Hepatocyte (in vitro differentiated cells): ENCODE results near the gene GABRB2.

Source experiments
- EZH2 ChIP-seq: fragments of 200-600 bp; sonication (generic); IDR thresholded peaks from 2 replicates; pipeline ENCODE4 v1.6.1; 2016; ENCODE audit warnings: antibody characterized with exemption, mild to moderate bottlenecking, borderline replicate concordance
- TF ChIP-seq, protein P1 (sequence below): fragments of 200-600 bp; sonication (generic); IDR thresholded peaks from 2 replicates; pipeline ENCODE4 v1.5.1; 2016; ENCODE audit warnings: antibody characterized with exemption, mild to moderate bottlenecking; ENCODE audit not compliant: poor library complexity

DNA sequence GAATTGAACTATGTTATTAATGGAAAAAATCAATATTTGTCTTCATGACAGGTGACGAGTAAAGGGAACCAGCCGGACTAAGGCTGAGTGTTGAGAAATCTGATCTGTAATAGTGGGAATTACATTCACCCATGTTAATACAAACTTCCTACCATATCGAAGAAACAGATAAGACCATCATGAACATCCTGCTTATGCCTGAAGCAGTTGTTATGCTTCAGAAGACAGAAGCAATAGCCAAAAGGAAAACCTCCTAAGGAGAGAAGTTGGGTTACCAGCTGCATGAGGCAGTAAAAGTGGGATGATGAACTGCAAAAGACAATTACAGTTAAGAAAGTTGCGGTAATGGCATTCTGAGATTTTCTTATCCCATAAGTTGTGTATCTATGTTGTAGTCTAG lies 281.5 kb downstream of the GABRB2 start:
- TF ChIP-seq, protein P1, sequence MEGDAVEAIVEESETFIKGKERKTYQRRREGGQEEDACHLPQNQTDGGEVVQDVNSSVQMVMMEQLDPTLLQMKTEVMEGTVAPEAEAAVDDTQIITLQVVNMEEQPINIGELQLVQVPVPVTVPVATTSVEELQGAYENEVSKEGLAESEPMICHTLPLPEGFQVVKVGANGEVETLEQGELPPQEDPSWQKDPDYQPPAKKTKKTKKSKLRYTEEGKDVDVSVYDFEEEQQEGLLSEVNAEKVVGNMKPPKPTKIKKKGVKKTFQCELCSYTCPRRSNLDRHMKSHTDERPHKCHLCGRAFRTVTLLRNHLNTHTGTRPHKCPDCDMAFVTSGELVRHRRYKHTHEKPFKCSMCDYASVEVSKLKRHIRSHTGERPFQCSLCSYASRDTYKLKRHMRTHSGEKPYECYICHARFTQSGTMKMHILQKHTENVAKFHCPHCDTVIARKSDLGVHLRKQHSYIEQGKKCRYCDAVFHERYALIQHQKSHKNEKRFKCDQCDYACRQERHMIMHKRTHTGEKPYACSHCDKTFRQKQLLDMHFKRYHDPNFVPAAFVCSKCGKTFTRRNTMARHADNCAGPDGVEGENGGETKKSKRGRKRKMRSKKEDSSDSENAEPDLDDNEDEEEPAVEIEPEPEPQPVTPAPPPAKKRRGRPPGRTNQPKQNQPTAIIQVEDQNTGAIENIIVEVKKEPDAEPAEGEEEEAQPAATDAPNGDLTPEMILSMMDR: no peak
- no peak for TF ChIP-seq EZH2
